Measurements from ENCODE around the gene NLGN2.
A peak's percentile ranks its signal among the peaks of the same experiment; 100 is the strongest.

NLGN2 gene

GRCh38 chr17:7437950-7438614, 30.4 kb downstream of the NLGN2 start:
- peak; percentile 16 to 33 for DNase-seq (ENCODE audit: low read depth in 2 of 2)

- DNase-seq (ENCODE audit: low read depth in 2 of 2): no peak
Observed at GRCh38 chr17:7438656-7439460, 31.2 kb downstream of the NLGN2 start.

GRCh38 chr17:7439462-7440112, 31.9 kb downstream of the NLGN2 start, which contains the start of gene FGF11:
TSS of gene FGF11 (plus strand) at chr17:7439512. CDS start at chr17:7439621, 109 bp downstream.
- DNase-seq (ENCODE audit: low read depth in 2 of 2): no peak

GRCh38 chr17:7440113-7440833, 32.6 kb downstream of the NLGN2 start:
- no peak for DNase-seq (ENCODE audit: low read depth in 2 of 2)

GRCh38 chr17:7440834-7441195, 33.2 kb downstream of the NLGN2 start:
- DNase-seq (ENCODE audit: low read depth in 2 of 2): no peak

- DNase-seq (ENCODE audit: low read depth in 2 of 2): no peak
Observed at GRCh38 chr17:7441266-7441665, 33.6 kb downstream of the NLGN2 start.

DNA sequence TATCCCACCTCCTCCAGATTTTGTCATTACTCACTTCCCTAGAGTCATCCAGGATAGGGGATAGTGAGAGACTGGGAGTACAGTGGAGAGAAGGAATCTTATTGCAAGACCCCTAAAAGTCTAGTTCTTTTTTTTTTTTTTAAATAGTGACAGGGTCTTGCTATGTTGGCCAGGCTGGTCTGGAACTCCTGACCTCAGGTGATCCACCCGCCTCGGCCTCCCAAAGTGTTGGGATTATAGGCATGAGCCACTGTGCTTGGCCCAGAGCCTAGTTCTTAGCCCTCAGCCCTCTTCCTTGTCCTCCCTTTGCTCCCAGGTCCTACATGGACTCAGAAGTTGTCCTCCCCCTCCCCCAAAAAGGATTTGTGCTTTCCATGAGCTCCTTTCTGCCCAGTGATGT, 34.5 kb downstream of the NLGN2 start:
- DNase-seq (ENCODE audit: low read depth in 2 of 2): no peak

DNA sequence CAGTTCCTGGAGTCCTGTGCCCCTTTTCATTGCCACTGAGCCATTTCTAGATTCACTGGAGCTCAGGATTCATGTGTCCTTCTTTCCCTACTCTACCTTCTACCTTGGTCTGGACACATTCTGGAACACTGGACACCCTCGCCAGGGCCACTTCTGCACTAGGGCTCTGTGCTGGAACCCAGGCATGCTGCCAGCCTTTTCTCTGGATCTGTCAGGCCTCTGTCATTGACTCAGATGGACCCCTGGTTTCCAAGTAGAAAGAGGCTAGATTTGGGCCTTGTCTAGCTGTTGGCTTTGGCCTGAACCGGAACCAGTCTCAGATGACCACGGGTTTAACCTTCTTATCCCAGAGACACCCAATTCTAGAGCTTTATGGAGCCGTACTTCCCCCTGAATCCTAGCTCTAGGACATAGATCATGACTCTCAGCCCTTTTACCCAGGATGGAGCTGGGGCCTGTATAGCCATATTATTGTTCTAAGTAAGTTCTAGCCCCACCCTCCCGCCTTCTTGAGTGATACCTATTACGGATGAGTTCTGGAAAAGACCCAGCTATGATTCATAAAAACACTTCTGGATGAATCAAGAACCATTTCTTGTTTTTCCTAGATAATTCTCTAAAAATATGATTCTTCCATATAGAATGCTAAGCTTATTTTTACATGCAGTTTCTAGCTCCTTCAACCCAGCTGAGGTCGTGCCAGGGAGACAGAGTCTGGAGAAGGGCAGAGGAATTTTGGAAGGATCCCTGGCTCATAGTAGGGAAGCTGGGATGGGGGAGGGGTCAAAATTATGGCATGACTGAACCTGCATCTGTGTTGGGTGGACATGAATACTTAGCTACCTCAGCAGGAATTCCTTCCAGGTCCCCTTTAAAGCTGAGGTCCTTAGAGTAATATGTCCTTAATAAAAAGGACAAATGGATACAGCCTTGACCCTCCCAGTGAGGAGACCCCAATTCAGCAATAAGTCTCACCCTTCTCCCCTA, 36.1 kb downstream of the NLGN2 start:
- DNase-seq (ENCODE audit: low read depth in 2 of 2): no peak

GRCh38 chr17:7444682-7445618, 37.3 kb downstream of the NLGN2 start, which contains the start of gene CHRNB1:
TSS of gene CHRNB1 (plus strand) at chr17:7445061. CDS start at chr17:7445128, 67 bp downstream.
- no peak for DNase-seq (ENCODE audit: low read depth in 2 of 2)

GRCh38 chr17:7445619-7445968, 37.9 kb downstream of the NLGN2 start:
- no peak for DNase-seq (ENCODE audit: low read depth in 2 of 2)

GRCh38 chr17:7448461-7448860, 40.8 kb downstream of the NLGN2 start:
- no peak for DNase-seq (ENCODE audit: low read depth in 2 of 2)

DNA sequence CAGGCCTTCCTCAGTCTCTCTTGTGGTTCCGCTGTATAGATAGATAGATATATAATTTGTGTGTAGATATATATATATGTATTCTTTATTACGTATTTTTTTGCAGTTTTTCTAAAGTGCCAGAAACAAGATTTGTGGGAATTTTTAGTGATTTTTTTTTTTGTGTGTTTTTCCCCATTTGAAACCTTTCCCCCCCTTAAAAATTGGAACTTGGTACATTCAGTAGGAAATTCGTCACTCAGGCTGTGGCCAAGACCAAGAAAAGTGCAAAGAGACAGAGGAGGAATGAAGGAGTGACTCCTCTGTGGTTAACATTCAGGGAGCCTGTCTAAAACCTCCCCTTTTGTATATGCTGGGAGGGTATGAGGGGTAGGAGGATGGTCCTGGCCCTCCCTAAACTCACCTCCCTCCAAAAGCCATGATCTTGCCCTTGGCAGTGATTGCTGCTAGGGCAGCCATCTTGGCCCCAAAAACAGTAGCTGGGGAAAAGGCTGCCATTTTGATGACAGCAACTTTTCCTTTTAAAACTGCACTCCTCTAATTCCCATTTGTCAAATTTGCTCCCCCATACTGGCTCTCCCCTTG, 52.4 kb downstream of the NLGN2 start:
- no peak for DNase-seq (ENCODE audit: low read depth in 2 of 2)

- DNase-seq (ENCODE audit: low read depth in 2 of 2): no peak
Observed at GRCh38 chr17:7460850-7461660, 53.4 kb downstream of the NLGN2 start.

- DNase-seq (ENCODE audit: low read depth in 2 of 2): no peak
Observed at GRCh38 chr17:7462474-7463371, 55.1 kb downstream of the NLGN2 start.

DNA sequence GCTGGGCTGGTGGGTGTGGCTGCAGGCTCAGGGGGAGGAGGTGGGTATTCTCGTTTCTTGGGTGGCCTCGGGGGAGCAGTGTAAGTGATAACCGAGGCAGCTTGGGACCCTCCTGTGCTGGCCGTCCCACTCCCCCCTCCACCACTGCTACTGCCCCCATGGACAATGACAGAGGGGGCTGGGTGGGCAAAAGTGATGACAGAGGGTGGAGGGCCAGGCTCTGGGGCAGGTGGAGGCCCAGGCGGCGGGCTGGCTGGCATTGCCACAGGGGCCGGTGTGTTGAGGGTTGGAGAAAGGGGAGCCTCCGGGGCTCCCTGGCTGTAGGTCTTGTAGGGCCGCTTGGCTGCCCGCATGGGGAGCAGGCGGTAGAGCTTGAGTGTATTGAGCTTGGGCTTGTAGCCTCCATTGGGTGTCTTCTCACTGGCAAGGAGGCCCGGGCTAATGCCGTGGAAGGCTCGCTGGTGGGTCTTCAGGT, 55.8 kb downstream of the NLGN2 start:
- DNase-seq (ENCODE audit: low read depth in 2 of 2): no peak

GRCh38 chr17:7464081-7464480, 56.4 kb downstream of the NLGN2 start:
- DNase-seq (ENCODE audit: low read depth in 2 of 2): no peak

DNA sequence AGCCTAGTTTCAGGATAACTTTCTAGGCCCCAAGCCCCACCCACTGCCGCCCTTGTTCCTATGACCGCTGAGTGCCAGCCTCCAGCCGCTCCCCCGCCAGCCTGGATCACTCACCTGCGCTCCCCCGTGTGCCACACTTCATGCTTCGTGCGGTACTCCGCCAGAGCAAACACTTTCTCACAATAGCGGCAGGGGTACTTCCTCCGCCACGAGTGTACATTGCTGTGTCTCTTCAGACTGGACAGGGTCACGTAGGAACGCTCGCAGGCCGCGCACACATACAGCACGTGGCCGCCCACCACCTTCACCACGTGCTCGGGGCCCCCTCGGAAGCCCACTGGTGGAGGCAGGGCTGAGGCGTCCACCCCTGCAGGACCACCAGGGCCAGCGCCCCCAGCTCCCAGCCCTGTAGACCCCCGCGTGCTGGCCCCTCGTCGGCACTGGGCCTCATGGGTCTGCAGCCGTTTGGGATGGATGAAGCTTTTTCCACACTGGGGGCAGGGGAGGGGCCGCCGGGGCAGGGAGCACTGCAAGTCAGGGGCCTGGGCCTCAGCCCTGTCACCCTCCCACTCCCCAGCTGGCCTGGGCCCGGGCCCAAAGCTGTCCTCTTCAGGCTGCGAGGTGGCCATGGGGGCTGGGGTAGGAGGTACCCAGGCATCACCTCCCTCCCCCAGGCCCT, 58.1 kb downstream of the NLGN2 start:
- DNase-seq (ENCODE audit: low read depth in 2 of 2): no peak

Measured in activated CD8-positive, alpha-beta memory T cell treated with anti-CD3 and anti-CD28 coated beads for 4 hours (primary cell).